H1 (cell line): Measurements from ENCODE around the gene ACTR8. TPM values are rescaled to one million over a fixed set of nuclear protein-coding genes. Genes with fewer than 3 reads are reported as not detected.

Experiments used
- ASH2L ChIP-seq: fragments of 200-600, 300-600 bp; sonication (generic); IDR thresholded peaks from one replicate; pipeline ENCODE4 v1.7.1; 2017; ENCODE audit warnings: low read length
- EP300 ChIP-seq, 2 experiments: IDR thresholded peaks; 1 replicate in 1 of 2; 2 replicates in 1 of 2; pipeline ENCODE4 v1.6.1; 2011 to 2012; ENCODE audit warnings: low read depth in 2 of 2, low read length in 2 of 2, mild to moderate bottlenecking in 2 of 2, borderline replicate concordance in 1 of 2, inconsistent platforms in 1 of 2, moderate library complexity in 1 of 2
- GABPA ChIP-seq: IDR thresholded peaks from 2 replicates; pipeline ENCODE4 v1.6.1; 2011; ENCODE audit warnings: mild to moderate bottlenecking, low read length, moderate library complexity, borderline replicate concordance; ENCODE audit not compliant: insufficient read depth
- GTF2F1 ChIP-seq: IDR thresholded peaks from 2 replicates; pipeline ENCODE4 v1.6.1; 2012; ENCODE audit warnings: low read depth, low read length, improper control_type of control experiment, borderline replicate concordance
- MAFK ChIP-seq: IDR thresholded peaks from 2 replicates; pipeline ENCODE4 v1.6.1; 2012; ENCODE audit warnings: low read depth, mild to moderate bottlenecking, improper control_type of control experiment, low read length
- NANOG ChIP-seq: IDR thresholded peaks from 2 replicates; pipeline ENCODE4 v1.6.1; 2011; ENCODE audit warnings: low read length, low read depth, mild to moderate bottlenecking, inconsistent platforms; ENCODE audit not compliant: insufficient read depth, poor library complexity, severe bottlenecking
- PHF8 ChIP-seq: fragments of 200-600 bp; sonication (generic); conservative IDR thresholded peaks from 2 replicates; pipeline ENCODE4 v1.7.1; 2012; ENCODE audit warnings: low read depth, mild to moderate bottlenecking, inconsistent platforms, low read length, moderate library complexity
- POLR2AphosphoS5 ChIP-seq: IDR thresholded peaks from 2 replicates; pipeline ENCODE4 v1.6.1; 2011; ENCODE audit warnings: low read depth, low read length
- RBBP5 ChIP-seq: IDR thresholded peaks from 2 replicates; pipeline ENCODE4 v1.7.1; 2012; ENCODE audit warnings: low read depth, mild to moderate bottlenecking, inconsistent platforms, low read length, moderate library complexity, borderline replicate concordance
- RXRA ChIP-seq: IDR thresholded peaks from 2 replicates; pipeline ENCODE4 v1.6.1; 2011; ENCODE audit warnings: low read depth, mild to moderate bottlenecking, low read length, moderate library complexity; ENCODE audit not compliant: insufficient read depth
- SAP30 ChIP-seq: fragments of 300-600 bp; sonication (generic); IDR thresholded peaks from 2 replicates; pipeline ENCODE4 v1.7.1; 2012; ENCODE audit warnings: low read length, moderate library complexity, mild to moderate bottlenecking, inconsistent platforms; ENCODE audit not compliant: insufficient read depth, insufficient replicate concordance
- SIN3A ChIP-seq, 2 experiments: IDR thresholded peaks in 1 of 2; conservative IDR thresholded peaks in 1 of 2; 2 replicates each; pipeline ENCODE4 v1.6.1; 2011 to 2012; ENCODE audit warnings: low read length in 2 of 2, improper control_type of control experiment in 1 of 2, low read depth in 1 of 2, mild to moderate bottlenecking in 1 of 2
- SP1 ChIP-seq: IDR thresholded peaks from 2 replicates; pipeline ENCODE4 v1.6.1; 2011; ENCODE audit warnings: low read depth, low read length
- SRF ChIP-seq: IDR thresholded peaks from 2 replicates; pipeline ENCODE4 v1.6.1; 2011; ENCODE audit warnings: mild to moderate bottlenecking, low read depth, low read length, moderate library complexity
- TAF1 ChIP-seq: IDR thresholded peaks from 2 replicates; pipeline ENCODE4 v1.6.1; 2011; ENCODE audit warnings: mild to moderate bottlenecking, low read depth, low read length
- TBP ChIP-seq: IDR thresholded peaks from 2 replicates; pipeline ENCODE4 v1.6.1; 2011; ENCODE audit warnings: low read depth, low read length, improper control_type of control experiment
- TEAD4 ChIP-seq: IDR thresholded peaks from 2 replicates; pipeline ENCODE4 v1.6.1; 2012; ENCODE audit warnings: low read depth, low read length, inconsistent platforms, mixed read lengths
- polyA plus RNA-seq, 7 experiments: library from polyadenylated mRNA; depleted of rRNA in 3 of 7; stranded (reverse) in 5 of 7; unstranded in 2 of 7; fragments of >200 nt in 5 of 7; fragments of 200-250 nt in 2 of 7; gene quantifications; 1 replicate in 5 of 7; 2 replicates in 1 of 7; 4 replicates in 1 of 7; pipeline versions ENCODE4 v1.2.1 to v1.2.3, GENCODE V29; 2011 to 2013; ENCODE audit warnings: missing spikeins in 2 of 7, mixed read lengths in 2 of 7
- total RNA-seq: library from RNA; stranded (reverse); fragmentation: NEBNext Ultra II Directional; extraction: Animal tissue kit (Norgen Biotek cat#: 25700); gene quantifications from 2 replicates; pipeline ENCODE4 v1.2.1, GENCODE V29; 2021
- TF ChIP-seq, protein P1 (sequence below): IDR thresholded peaks from 2 replicates; pipeline ENCODE4 v1.6.1; 2012; ENCODE audit warnings: inconsistent platforms
- TF ChIP-seq, protein P2 (sequence below): IDR thresholded peaks from 2 replicates; pipeline ENCODE4 v1.6.1; 2012; ENCODE audit warnings: inconsistent platforms
- TF ChIP-seq, protein P3 (sequence below): IDR thresholded peaks from 2 replicates; pipeline ENCODE4 v1.6.1; 2011; ENCODE audit warnings: low read depth, mild to moderate bottlenecking, low read length; ENCODE audit not compliant: insufficient read depth

Gene ACTR8
- total and polyA plus RNA-seq, 2 of the 8 experiments (the other 6 are each of a cell fraction or from before 2014, with no cell fraction given): 8.3 to 26.9 TPM

DNA sequence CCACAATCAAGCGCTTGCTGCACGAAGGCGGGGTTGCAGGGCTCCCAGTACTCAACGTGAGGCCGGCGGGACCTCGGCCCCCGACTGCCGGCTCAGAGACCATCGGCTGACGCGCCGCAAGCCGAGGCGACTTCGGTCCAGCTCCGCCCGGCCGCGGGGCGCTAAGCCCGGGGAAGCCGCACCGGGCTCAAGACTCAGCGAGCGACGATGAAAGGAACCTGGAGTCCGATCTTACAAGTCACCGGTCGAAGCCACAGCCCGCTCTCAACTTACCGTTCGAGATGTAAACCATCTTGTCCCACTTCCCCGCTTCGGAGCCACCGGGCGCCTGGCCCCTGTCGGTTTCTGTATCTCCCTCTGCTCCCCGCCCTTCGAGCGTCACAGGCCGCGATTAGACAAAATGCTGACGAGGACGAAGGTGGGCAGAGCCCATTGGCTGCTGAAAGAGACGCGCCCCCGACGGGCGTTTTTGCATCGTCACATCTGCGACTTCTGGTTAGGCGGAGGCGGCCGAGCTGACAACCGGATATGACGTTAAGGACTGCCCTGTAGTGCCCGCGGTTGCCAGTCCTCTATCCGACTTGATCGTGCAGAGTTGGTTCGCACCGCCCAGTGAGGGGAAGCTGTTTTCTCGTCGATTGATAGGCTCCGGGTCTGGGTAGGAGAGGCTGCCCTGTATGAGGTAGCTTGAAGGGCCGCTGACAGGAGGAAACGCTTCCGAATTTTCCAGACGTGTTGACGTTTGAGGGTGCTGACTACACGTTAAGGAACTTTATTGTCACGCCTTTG lies 9.7 kb upstream of the ACTR8 start, which contains the start of gene SELENOK (continued):
- TF ChIP-seq PHF8 (peak; percentile 90), RXRA (no peak), SP1 (peak; percentile 59; the same call in 1 of the 2 replicates), SAP30 (no peak), SIN3A (conservative IDR thresholded peaks at IDR 0.05 in 1 of 2, IDR thresholded peaks at IDR 0.05 in 1 of 2; ENCODE audit: low read depth in 1 of 2, low read length in 2 of 2) (peak in 1 of 2 experiments; percentile 84; a peak in 2 of 4 replicates), GABPA (peak; percentile 94), GTF2F1 (peak; percentile 11; the same call in 1 of the 2 replicates), RBBP5 (peak; percentile 95), TEAD4 (no peak), NANOG (peak; percentile 34), POLR2AphosphoS5 (peak; percentile 96), TAF1 (peak; percentile 89), SRF (peak; percentile 45; the same call in 1 of the 2 replicates), EP300 (IDR thresholded peaks at IDR 0.05; ENCODE audit: borderline replicate concordance in 1 of 2, low read depth in 2 of 2, low read length in 2 of 2) (no peak; a peak in 1 of 3 replicates), MAFK (peak; percentile 79), TBP (peak; percentile 83), ASH2L (peak; percentile 93)
- TF ChIP-seq, protein P1, sequence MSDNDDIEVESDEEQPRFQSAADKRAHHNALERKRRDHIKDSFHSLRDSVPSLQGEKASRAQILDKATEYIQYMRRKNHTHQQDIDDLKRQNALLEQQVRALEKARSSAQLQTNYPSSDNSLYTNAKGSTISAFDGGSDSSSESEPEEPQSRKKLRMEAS: peak; percentile 34
- TF ChIP-seq, protein P2, sequence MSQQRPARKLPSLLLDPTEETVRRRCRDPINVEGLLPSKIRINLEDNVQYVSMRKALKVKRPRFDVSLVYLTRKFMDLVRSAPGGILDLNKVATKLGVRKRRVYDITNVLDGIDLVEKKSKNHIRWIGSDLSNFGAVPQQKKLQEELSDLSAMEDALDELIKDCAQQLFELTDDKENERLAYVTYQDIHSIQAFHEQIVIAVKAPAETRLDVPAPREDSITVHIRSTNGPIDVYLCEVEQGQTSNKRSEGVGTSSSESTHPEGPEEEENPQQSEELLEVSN: peak; percentile 44; the same call in 1 of the 2 replicates
- TF ChIP-seq, protein P3, sequence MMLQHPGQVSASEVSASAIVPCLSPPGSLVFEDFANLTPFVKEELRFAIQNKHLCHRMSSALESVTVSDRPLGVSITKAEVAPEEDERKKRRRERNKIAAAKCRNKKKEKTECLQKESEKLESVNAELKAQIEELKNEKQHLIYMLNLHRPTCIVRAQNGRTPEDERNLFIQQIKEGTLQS: 0 out of 2 replicates have a peak, but pooled peaks have one; percentile 16
